Stimulated activated CD8-positive, alpha-beta memory T cell treated with anti-CD3 and anti-CD28 coated beads, Interleukin-15, amount 100 ng/mL, for 1 hour (primary cell): Measurements from ENCODE around the gene CHODL.

Experiments
- DNase-seq: peaks from one replicate; pipeline ENCODE4 v3.0.0-alpha.2; 2020; ENCODE audit warnings: low read depth

The CHODL gene

DNA sequence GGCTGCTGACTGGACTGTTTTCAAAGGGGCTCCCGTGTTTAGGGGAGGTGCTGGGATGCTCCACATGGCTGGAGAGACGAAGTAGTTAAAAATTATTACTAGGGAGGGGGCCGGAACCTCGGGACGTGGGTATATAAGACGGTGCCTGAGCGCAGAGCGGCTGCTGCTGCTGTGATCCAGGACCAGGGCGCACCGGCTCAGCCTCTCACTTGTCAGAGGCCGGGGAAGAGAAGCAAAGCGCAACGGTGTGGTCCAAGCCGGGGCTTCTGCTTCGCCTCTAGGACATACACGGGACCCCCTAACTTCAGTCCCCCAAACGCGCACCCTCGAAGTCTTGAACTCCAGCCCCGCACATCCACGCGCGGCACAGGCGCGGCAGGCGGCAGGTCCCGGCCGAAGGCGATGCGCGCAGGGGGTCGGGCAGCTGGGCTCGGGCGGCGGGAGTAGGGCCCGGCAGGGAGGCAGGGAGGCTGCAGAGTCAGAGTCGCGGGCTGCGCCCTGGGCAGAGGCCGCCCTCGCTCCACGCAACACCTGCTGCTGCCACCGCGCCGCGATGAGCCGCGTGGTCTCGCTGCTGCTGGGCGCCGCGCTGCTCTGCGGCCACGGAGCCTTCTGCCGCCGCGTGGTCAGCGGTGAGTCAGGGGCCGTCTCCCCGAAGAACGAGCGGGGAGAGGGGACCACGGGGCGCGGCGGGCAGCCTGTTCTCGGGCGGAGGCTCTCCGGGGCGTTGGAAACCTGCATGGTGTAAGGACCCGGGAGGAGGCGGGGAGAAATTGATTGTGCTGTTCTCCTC lies at the start of gene CHODL:
Gene CHODL, plus strand, starts transcription at position 163 of the 793 bp plus-strand sequence. Its CDS starts 391 bp downstream, at position 554.
- DNase-seq = no peak

DNA sequence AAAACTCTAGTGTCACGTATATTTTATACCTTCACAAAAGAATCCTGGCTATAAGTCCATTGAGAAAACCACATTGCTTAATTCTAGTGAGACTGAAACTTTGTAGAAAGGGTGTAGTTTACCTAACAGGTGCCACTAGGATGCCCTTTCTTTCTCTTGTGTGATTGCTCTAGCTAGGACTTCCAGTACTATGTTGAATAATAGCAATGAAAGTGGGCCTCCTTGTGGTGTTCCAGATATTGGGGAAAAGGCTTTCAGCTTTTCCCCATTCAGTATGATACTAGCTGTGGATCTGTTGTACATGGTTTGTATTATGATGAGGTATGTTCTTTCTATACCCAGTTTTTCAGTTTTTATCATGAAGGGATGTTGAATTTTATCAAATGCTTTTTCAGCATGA lies 39.7 kb upstream of the CHODL start:
- no peak for DNase-seq

GRCh38 chr21:18218331-18218730 lies 26.3 kb upstream of the CHODL start:
- DNase-seq = no peak

- DNase-seq = no peak
Measured at GRCh38 chr21:18220498-18220897, 24.1 kb upstream of the CHODL start.

DNA sequence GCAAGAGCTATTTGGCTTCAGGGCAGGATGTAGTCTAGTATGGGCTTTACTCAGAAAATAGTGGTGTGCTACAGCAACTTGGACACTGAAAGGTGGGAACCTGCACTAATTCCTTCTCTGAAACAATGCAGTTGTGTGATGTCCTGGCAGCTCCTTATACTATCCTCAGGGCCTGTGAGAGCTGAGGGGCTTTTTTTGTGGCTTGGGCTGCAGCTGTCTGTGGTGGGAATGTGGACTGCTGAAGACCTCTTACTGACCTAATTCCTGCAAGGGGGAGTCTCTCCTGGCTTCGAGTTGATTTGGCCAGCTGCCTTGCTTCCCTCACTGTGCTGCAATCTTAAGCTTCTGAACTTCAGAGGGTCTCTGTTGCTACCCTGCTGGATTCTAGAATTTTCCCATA lies 22.3 kb upstream of the CHODL start:
- DNase-seq = no peak

DNA sequence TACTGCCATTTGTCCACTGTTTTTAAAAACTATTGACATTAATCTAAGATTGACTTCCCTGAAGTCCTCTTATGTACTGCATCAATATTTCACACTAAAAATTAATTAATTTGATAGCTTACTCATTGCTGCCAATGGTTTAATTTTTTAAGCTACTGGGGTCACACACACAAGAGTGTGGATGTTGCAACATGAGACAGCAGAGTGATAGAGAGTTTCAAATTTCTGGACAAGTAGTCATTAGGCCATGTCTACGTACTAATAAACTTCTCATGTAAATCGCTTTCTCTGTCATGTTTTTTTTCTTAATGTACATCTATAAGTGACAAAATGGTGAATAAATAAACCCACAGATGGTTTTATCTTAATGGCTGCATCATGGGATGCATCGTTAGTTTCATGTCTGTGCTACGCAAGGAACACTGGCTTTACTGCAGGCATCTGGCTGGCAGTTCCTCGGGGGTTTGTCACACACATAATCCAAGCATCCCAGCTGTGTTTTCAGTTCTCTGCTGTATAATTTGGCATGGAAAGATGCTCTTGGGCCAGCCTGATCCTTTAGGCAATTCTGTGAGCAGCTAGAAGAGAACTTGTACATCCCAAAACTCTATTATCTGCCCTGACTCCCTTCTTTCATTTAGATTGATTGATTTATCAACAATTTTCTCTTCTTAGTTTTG lies 16.4 kb upstream of the CHODL start:
- DNase-seq = no peak

DNA sequence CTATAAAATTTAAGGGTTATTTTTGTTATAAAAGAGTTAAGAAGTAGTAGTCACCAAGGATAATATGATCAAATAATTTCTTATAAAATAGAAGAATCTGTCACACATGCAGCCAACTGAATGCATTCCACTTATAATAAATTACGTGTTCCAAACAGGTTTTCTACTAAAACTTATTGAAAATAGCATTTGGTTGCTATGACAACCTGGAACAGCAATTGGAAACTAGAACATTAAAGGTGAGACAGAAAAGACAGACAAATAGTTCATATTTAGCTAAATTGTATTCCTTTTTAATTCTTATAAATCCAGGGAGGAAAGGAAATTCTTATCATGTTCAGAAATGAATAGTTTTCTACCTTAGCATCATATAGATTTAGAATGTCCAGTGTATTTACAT lies 9.1 kb upstream of the CHODL start:
- no peak for DNase-seq

- no peak for DNase-seq
Measured at GRCh38 chr21:18245464-18245967, 883 bp downstream of the CHODL start.

DNA sequence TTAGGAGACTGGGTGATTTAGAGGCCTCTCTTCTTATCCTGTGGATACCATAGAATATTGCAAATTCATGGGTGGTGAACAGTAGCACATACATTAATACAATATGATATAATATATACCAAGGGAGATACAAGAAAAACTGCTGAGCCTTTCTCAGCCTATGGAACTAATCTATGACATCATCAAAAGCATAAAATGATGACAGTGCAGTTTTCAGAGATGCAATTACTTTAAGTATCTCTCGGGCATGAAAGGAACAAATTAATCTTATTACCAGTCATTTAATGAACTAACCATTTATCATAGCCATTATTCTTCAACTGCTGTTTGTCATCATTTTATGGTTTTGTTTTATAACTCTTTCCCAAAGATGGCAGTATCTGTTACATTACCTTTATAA lies 3.5 kb downstream of the CHODL start:
- DNase-seq = no peak

- DNase-seq = no peak
Measured at GRCh38 chr21:18249672-18250071, 5.0 kb downstream of the CHODL start.

GRCh38 chr21:18251065-18251464 lies 6.4 kb downstream of the CHODL start:
- no peak for DNase-seq

GRCh38 chr21:18252256-18252655 lies 7.6 kb downstream of the CHODL start:
- no peak for DNase-seq

GRCh38 chr21:18252680-18253079 lies 8.0 kb downstream of the CHODL start:
- no peak for DNase-seq

DNA sequence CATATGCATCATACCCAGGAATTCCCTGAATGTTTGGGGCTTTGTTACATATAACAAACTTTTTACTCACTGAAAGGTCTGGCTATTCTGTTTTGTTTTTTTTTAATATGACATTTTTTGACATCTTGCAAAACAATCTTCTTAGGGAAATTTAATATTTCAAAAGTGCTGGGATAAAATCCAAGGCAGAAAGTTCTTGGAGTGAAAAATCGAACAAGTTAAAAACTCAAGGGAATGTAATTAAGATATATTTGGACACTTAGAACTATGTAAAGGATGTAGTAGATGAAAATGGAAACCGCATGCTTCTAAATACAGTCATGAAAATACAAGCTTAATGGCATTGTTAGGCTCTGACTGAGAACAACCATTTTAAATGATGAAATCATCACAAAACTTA lies 8.6 kb downstream of the CHODL start:
- DNase-seq = no peak

GRCh38 chr21:18253799-18254198 lies 9.2 kb downstream of the CHODL start:
- DNase-seq = no peak

DNA sequence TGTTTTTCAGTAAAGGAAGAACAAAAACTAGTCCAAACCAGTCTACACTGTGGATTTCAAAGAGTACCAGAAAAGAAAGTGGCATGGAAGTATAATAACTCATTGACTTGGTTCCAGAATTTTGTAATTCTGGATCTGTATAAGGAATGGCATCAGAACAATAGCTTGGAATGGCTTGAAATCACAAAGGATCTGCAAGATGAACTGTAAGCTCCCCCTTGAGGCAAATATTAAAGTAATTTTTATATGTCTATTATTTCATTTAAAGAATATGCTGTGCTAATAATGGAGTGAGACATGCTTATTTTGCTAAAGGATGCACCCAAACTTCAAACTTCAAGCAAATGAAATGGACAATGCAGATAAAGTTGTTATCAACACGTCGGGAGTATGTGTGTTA lies 21.3 kb downstream of the CHODL start:
- no peak for DNase-seq

GRCh38 chr21:18267496-18267895 lies 22.9 kb downstream of the CHODL start:
- no peak for DNase-seq

GRCh38 chr21:18268906-18269305 lies 24.3 kb downstream of the CHODL start:
- no peak for DNase-seq

DNA sequence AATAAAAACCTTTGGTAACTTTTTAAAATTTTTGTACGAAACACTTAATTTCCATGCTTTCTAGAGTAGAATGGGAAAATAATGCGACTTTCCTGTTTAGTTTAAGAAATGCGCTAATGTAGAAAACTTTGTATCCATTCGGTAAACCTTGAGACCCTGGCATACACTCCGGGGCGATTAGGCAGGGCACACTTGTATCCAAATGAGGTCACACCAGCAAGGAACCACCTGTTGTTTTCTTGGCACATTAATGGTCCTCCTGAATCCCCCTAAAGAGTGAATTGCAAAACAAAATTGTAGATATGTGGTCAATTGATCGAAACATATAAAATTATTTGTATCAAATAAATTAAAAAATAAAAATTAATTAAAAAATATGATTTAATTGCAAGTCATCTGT lies 25.2 kb downstream of the CHODL start:
- DNase-seq = no peak

DNA sequence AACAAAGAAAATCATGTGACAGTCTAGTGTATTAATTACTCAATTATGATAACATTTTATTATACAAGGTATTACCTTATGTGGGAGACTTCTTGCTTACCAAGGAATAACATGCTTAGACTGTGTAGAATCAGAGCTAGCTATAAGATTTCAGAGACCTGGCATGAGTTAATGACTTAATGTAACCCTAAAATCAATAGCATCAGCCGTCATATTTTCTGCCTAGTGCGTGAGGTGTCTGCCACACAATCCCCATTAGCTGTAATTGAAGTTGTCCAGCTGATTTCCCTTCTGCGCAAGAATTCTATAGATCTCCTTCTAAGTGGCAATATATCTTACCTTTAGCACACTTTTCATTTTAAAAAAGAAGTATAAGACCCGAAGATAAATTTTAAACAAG lies 28.8 kb downstream of the CHODL start:
- no peak for DNase-seq

DNA sequence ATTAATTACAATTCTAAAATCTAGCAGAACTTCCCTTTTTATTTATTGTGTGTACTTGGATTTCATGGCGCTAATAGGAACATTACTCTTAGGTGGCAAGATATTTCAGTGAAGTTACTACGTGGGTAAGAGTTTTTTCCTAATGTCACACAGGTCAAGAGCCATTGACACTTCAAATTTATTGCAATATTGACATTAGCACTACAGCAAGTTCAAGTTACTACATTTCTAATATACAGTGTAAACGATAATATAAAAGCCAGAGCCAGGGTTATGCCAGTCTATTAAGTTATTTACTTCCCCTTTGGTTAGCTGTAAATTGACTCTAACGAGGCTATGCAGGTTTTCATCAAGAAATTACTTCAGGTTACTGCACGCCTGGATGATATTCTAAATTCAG lies 29.7 kb downstream of the CHODL start:
- no peak for DNase-seq

DNA sequence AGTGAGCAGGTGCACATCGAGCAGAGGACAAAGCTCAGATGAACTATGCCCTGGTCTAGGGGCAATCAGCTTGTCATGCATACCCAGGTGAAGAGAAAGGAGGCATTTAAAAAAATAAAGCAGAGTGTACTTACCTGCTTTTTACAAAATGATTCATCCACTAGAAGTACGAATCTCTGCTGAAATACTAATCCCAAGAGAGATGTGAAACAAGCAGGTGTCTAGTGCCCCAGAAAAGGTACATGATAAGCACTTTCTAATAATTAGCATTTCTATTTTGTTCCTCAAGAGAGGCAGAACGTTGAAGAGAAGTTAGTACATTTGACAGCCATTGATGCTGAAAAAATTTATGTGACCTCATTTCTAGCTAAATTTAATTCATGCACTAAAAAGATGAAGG lies 31.1 kb downstream of the CHODL start:
- DNase-seq = no peak

GRCh38 chr21:18285379-18285778 lies 40.7 kb downstream of the CHODL start:
- DNase-seq = no peak

- DNase-seq = no peak
Measured at GRCh38 chr21:18289876-18290275, 45.2 kb downstream of the CHODL start.
